Lung (tissue), 12 donors: ENCODE measurements around the gene TTC28. TPM values are rescaled to one million over a fixed set of nuclear protein-coding genes. Genes with fewer than 3 reads are reported as not detected.

ENCODE experiments used
- ATAC-seq: fragments of 200-7000 bp; cut with Tn5 transposase; one replicate; pipeline ENCODE4 v1.9.1; 2020; ENCODE audit warnings: moderate number of reproducible peaks; ENCODE audit not compliant: insufficient read depth, low FRiP score
- DNase-seq, 3 donors: peaks; one replicate each; pipeline ENCODE4 v3.0.0-alpha.2; 2013 to 2017
- H3K27ac ChIP-seq, 2 donors: one replicate each; pipeline ENCODE4 v1.5.1; 2013; ENCODE audit warnings: mild to moderate bottlenecking in 2 of 2, moderate library complexity in 2 of 2, control low read depth in 1 of 2, inconsistent platforms in 1 of 2, low read depth in 1 of 2, low read length in 1 of 2
- H3K27me3 ChIP-seq, 3 donors: one replicate each; pipeline ENCODE4 v1.5.1; 2013; ENCODE audit warnings: low read length in 2 of 3; ENCODE audit not compliant: control insufficient read depth in 3 of 3, insufficient read depth in 3 of 3
- H3K36me3 ChIP-seq, 4 donors: one replicate each; pipeline ENCODE4 v1.5.1; 2013; ENCODE audit warnings: low read length in 4 of 4, mild to moderate bottlenecking in 1 of 4, moderate library complexity in 1 of 4; ENCODE audit not compliant: control insufficient read depth in 4 of 4, insufficient read depth in 4 of 4
- H3K4me1 ChIP-seq, 5 donors: one replicate each; pipeline ENCODE4 v1.5.1; 2013; ENCODE audit warnings: low read length in 5 of 5, mild to moderate bottlenecking in 2 of 5, moderate library complexity in 1 of 5; ENCODE audit not compliant: control insufficient read depth in 5 of 5, insufficient read depth in 5 of 5
- H3K4me3 ChIP-seq: one replicate; pipeline ENCODE4 v1.5.1; 2013; ENCODE audit warnings: mild to moderate bottlenecking, control low read depth, moderate library complexity
- H3K9ac ChIP-seq, 2 donors: one replicate each; pipeline ENCODE4 v1.5.1; 2013; ENCODE audit warnings: low read length in 2 of 2, control low read depth in 1 of 2; ENCODE audit not compliant: insufficient read depth in 1 of 2
- H3K9me3 ChIP-seq, 4 donors: one replicate each; pipeline ENCODE4 v1.5.1; 2013; ENCODE audit warnings: low read length in 3 of 4, mild to moderate bottlenecking in 1 of 4, moderate library complexity in 1 of 4; ENCODE audit not compliant: control insufficient read depth in 4 of 4, insufficient read depth in 3 of 4
- WGBS, 2 donors: extraction: QIAGEN DNeasy Blood & Tissue Kit; methylation state at CpG; one replicate each; pipeline ENCODE4 v1.1.7; 2013; 5-methylcytosine and 5-hydroxymethylcytosine counted together
- polyA plus RNA-seq, 2 donors: library from polyadenylated mRNA; stranded (reverse); fragments of 200-250 nt; gene quantifications; one replicate each; pipeline ENCODE4 v1.2.1, GENCODE V29; 2013
- total RNA-seq, 2 donors: library from RNA; depleted of rRNA in 1 of 2; stranded (reverse); fragments of >200 nt in 1 of 2; gene quantifications; one replicate each; pipeline ENCODE4 v1.2.1, GENCODE V29; 2014 to 2021
- TF ChIP-seq, protein P1 (sequence below): IDR thresholded peaks from 2 replicates; pipeline ENCODE4 v1.5.1; 2012; ENCODE audit warnings: mild to moderate bottlenecking; ENCODE audit errors: control extremely low read depth, extremely low read depth
- donor health status: control.
- donor health status: control.
- donor health status: Bipolar disorder and iron deficiency.
- donor health status: healthy.
- donor health status: DM: yes; HTN: yes; CAD: no.

TTC28 gene
- total and polyA plus RNA-seq, 4 donors, result 4.7 to 72.2 (median 24.8) TPM

DNA sequence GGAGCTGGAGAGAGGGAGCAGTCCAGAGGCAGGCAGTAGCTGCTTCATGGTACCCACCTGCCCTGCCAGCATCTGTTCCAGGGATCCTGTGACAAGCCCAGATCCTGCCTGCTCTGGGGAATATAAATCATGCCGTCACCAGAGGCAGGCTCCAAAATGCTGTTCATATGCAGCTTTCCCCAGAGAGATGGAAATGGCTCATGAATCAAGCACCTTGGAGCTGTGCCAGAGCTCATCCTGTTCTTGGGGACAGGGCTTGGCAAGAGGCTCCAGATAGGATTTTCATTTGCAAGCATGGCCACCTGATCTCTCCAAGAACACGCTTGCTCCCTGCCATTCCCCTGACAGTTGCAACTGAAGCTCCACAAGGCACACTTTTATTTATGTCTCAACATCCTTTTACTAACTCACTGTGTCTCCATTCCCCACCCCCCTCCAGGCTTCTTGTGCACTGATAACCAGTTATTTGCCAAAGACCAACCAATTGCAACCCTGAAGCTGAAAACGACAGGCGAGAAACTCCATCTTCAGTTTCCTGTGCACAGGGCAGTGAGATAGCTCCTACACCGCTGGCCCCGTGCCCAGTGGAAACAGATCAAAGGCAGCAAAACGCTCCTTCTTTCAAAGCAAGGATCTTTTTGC, 644.8 kb downstream of the TTC28 start:
- H3K4me3 ChIP-seq, result no peak overlapping the region
- peak; percentile 80 to 90 (median 81) for DNase-seq
- TF ChIP-seq, protein P1, sequence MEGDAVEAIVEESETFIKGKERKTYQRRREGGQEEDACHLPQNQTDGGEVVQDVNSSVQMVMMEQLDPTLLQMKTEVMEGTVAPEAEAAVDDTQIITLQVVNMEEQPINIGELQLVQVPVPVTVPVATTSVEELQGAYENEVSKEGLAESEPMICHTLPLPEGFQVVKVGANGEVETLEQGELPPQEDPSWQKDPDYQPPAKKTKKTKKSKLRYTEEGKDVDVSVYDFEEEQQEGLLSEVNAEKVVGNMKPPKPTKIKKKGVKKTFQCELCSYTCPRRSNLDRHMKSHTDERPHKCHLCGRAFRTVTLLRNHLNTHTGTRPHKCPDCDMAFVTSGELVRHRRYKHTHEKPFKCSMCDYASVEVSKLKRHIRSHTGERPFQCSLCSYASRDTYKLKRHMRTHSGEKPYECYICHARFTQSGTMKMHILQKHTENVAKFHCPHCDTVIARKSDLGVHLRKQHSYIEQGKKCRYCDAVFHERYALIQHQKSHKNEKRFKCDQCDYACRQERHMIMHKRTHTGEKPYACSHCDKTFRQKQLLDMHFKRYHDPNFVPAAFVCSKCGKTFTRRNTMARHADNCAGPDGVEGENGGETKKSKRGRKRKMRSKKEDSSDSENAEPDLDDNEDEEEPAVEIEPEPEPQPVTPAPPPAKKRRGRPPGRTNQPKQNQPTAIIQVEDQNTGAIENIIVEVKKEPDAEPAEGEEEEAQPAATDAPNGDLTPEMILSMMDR, result no peak
- no peaks in the 10 kb centered on the region for H3K9me3 ChIP-seq
- peaks cover 0 to 2% (median 0%) of the 10 kb centered on the region in 4 donors for H3K36me3 ChIP-seq
- H3K27me3 ChIP-seq, result no peaks in the 10 kb centered on the region
- peaks cover 9 to 40% (median 22%) of the 10 kb centered on the region in 5 donors for H3K4me1 ChIP-seq
- no peak overlapping the region for H3K9ac ChIP-seq
- H3K27ac ChIP-seq, result peak overlapping the region; percentile 68 to 82
- 15 to 19% methylated on average over 7 of the region's 7 CpGs for WGBS, 2 donors
- no peak for ATAC-seq

DNA sequence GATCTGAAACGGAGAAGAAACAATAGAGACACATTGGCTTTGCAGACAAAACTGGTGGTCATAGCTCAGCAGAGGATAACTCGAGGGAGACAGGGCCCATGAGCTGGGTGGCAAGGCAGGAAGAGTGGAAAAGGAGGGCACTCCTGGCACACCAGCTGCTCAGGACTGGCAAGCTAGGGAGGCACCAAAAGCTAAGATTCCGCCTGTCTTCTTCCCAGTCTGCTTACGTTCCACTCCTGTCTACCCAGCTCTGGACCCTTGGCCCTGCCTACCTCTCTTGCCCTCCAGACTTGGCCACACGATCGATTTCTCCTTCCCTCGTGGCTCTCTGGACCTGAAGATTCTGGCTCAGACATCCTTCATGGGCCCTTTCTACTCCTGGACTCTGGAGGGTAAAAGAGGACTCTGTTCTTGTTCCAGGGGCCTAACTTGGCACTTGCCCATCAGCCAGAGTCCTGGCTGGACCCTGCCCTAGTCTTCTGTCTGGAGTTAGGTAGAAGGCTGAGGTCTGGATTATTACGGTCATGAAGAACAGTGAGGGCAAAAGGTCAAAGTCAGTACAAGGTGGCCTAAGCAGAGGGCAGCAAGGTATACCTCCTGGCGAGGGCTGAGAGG, 645.4 kb downstream of the TTC28 start:
- Histone ChIP-seq H3K4me1 (peaks cover 14 to 46% (median 25%) of the 10 kb centered on the region in 5 donors), H3K27me3 (no peaks in the 10 kb centered on the region), H3K36me3 (peaks cover 0 to 8% (median 1%) of the 10 kb centered on the region in 4 donors), H3K9ac (no peak overlapping the region), H3K4me3 (no peak overlapping the region), H3K9me3 (peaks cover 0 to 1% (median 0%) of the 10 kb centered on the region in 4 donors), H3K27ac (peak overlapping the region; percentile 68 to 82)
- ATAC-seq (no peak), DNase-seq (no peak)
- TF ChIP-seq, protein P1, result no peak
- 76 to 87% methylated on average over 9 of the region's 9 CpGs for WGBS, 2 donors

DNA sequence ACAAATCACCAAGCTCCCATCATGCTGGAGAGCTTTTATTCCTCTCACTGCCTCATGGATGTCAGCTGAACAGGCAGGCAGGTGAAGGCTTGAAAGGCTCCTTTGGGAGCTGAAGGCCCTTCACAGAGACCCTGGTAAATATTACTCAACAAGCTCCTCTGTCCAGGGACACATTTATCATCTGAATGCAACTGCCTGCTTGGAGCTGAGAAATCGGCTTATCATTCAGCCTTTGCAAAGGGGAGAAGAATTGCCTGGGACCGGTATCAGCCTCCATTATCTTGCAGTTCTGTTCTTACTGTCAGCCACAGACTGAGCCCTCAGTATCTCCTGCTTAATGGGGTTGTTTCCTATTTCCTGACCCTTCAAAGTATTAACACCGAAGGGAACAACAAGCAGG, 646.8 kb downstream of the TTC28 start:
- 38 to 68% methylated on average over 3 of the region's 3 CpGs for WGBS, 2 donors
- H3K27ac ChIP-seq, result peak overlapping the region in 1 of 2 donors; percentile 65
- no peak overlapping the region for H3K9ac ChIP-seq
- TF ChIP-seq, protein P1, result no peak
- DNase-seq, result no peak
- no peaks in the 10 kb centered on the region for H3K27me3 ChIP-seq
- ATAC-seq, result no peak
- H3K4me3 ChIP-seq, result no peak overlapping the region
- peaks cover 0 to 1% (median 0%) of the 10 kb centered on the region in 4 donors for H3K9me3 ChIP-seq
- H3K4me1 ChIP-seq, result peaks cover 15 to 60% (median 35%) of the 10 kb centered on the region in 5 donors
- H3K36me3 ChIP-seq, result peaks cover 0 to 11% (median 4%) of the 10 kb centered on the region in 4 donors
